K562 (cell line): Measurements from ENCODE around the gene TMEM121. TPM values are rescaled to one million over a fixed set of nuclear protein-coding genes. Genes with fewer than 3 reads are reported as not detected.

Source experiments
- ATAC-seq: fragments of 200-7000 bp; cut with Tn5 transposase; 3 replicates; pipeline ENCODE4 v1.9.1; 2020; ENCODE audit warnings: moderate library complexity
- BruUV-seq: library from RNA; stranded (reverse); fragments of 400-500 nt; replicated peaks from 2 replicates; lab custom pipeline; 2021; lab: Mats Ljungman, UMichigan
- CTCF ChIA-PET: fragments of 300-600 bp; formaldehyde crosslinking; extraction: SDS; loops from one replicate; lab custom pipeline; 2021; ENCODE audit warnings: low intra/inter-chr PET ratio; lab: Yijun Ruan, JAX
- POLR2A ChIA-PET: fragments of 300-600, 350-650 bp; sonication (Branson Sonifier 250); formaldehyde crosslinking; extraction: SDS; loops from one replicate; lab custom pipeline; 2021; ENCODE audit warnings: antibody characterized with exemption, inconsistent platforms; lab: Yijun Ruan, JAX
- DNase-seq, 4 experiments: peaks; one replicate each; pipeline versions ENCODE4 v3.0.0 to v3.0.0-alpha.2; 2011 to 2018; ENCODE audit warnings: low spot score in 3 of 4, mixed read lengths in 3 of 4; ENCODE audit errors: extremely low read depth in 1 of 4
- FAIRE-seq: peaks from 2 replicates; lab custom pipeline; 2011; peaks lifted over from hg19 to GRCh38; lab: Jason Lieb, UNC
- H2AFZ ChIP-seq: 2 replicates; pipeline ENCODE4 v1.6.0; 2011; ENCODE audit warnings: low read depth, low read length, control low read depth, inconsistent platforms
- H3K27ac ChIP-seq: fragments of 200-600 bp; 3 replicates; pipeline ENCODE4 v1.8.0; 2011; ENCODE audit warnings: low read depth, mild to moderate bottlenecking, control low read depth, inconsistent platforms, low read length, moderate library complexity, mixed read lengths; ENCODE audit errors: extremely low read depth
- H3K27me3 ChIP-seq, 2 experiments: fragments of 300-600 bp in 1 of 2; 2 replicates in 1 of 2; 3 replicates in 1 of 2; pipeline versions ENCODE4 v1.6.0 to v1.8.0; 2011; ENCODE audit warnings: inconsistent platforms in 2 of 2, low read length in 2 of 2, mild to moderate bottlenecking in 1 of 2, mixed read lengths in 1 of 2, moderate library complexity in 1 of 2; ENCODE audit not compliant: control insufficient read depth in 2 of 2, insufficient read depth in 2 of 2
- H3K36me3 ChIP-seq: fragments of 300-600 bp; 3 replicates; pipeline ENCODE4 v1.8.0; 2011; ENCODE audit warnings: mild to moderate bottlenecking, low read length, inconsistent platforms; ENCODE audit not compliant: control insufficient read depth, insufficient read depth
- H3K4me1 ChIP-seq, 2 experiments: fragments of 200-600 bp in 1 of 2; replicated peaks in 1 of 2; 2 replicates in 1 of 2; 3 replicates in 1 of 2; pipeline versions ENCODE4 v1.5.1 to v1.8.0; 2011; ENCODE audit warnings: inconsistent platforms in 2 of 2, low read length in 2 of 2, mild to moderate bottlenecking in 1 of 2, mixed read lengths in 1 of 2, moderate library complexity in 1 of 2; ENCODE audit not compliant: control insufficient read depth in 2 of 2, insufficient read depth in 2 of 2
- H3K4me2 ChIP-seq: 2 replicates; pipeline ENCODE4 v1.6.1; 2011; ENCODE audit warnings: low read length, control low read depth, inconsistent platforms, mixed read lengths; ENCODE audit not compliant: insufficient read depth
- H3K4me3 ChIP-seq: fragments of 200-600 bp; sonication (generic), shearing (Covaris generic); 2 replicates; pipeline ENCODE4 v1.5.1; 2016; ENCODE audit warnings: control low read depth, inconsistent platforms
- H3K79me2 ChIP-seq: fragments of 200-600 bp; 3 replicates; pipeline ENCODE4 v1.8.0; 2011; ENCODE audit warnings: low read length, inconsistent platforms; ENCODE audit not compliant: control insufficient read depth, insufficient read depth
- H3K9ac ChIP-seq, 2 experiments: 2 replicates each; pipeline versions ENCODE4 v1.6.0 to v1.6.1; 2011; ENCODE audit warnings: low read depth in 2 of 2, low read length in 2 of 2, control low read depth in 1 of 2, inconsistent platforms in 1 of 2, mild to moderate bottlenecking in 1 of 2, mixed read lengths in 1 of 2; ENCODE audit not compliant: insufficient read depth in 1 of 2
- H3K9me1 ChIP-seq: one replicate; pipeline ENCODE4 v1.6.0; 2011; ENCODE audit warnings: inconsistent platforms, mild to moderate bottlenecking, low read length, moderate library complexity; ENCODE audit not compliant: control insufficient read depth, insufficient read depth
- H3K9me3 ChIP-seq: replicated peaks from 2 replicates; pipeline ENCODE4 v1.5.1; 2011; ENCODE audit warnings: low read depth, low read length, inconsistent platforms; ENCODE audit not compliant: control insufficient read depth, insufficient read depth
- H4K20me1 ChIP-seq: replicated peaks from 2 replicates; pipeline ENCODE4 v1.6.1; 2011; ENCODE audit warnings: low read length, inconsistent platforms, mixed read lengths; ENCODE audit not compliant: control insufficient read depth, insufficient read depth
- SAFB2 ChIP-seq: fragments of 200-400 bp; formaldehyde crosslinking; IDR thresholded peaks from 2 replicates; pipeline ENCODE4 v1.6.1; 2018; ENCODE audit warnings: borderline replicate concordance, low read length, low read depth, moderate library complexity; ENCODE audit not compliant: severe bottlenecking
- SUPT5H ChIP-seq: fragments of 450-650 bp; IDR thresholded peaks from 2 replicates; pipeline ENCODE4 v1.6.1; 2016
- WGBS: fragments of 100-300 bp; shearing (Covaris generic); methylation state at CpG from one replicate; pipeline ENCODE4 v1.1.6; 2016; ENCODE audit warnings: low coverage, mixed read lengths; ENCODE audit not compliant: insufficient coverage; ENCODE audit errors: missing lambda C conversion rate; 5-methylcytosine and 5-hydroxymethylcytosine counted together
- in situ Hi-C: fragments of 300-500 bp; cut with MboI; formaldehyde crosslinking; loops from 4 replicates; pipeline ENCODE4 v1.15.0; 2018; ENCODE audit warnings: inconsistent platforms, mixed read lengths
- intact Hi-C: fragments of 100-400 bp; cut with micrococcal nuclease; formaldehyde crosslinking; loops from 2 replicates; pipeline ENCODE4 v1.14.2; 2022
- polyA plus RNA-seq, 8 experiments: library from polyadenylated mRNA; depleted of rRNA in 4 of 8; stranded (reverse) in 5 of 8; unstranded in 3 of 8; fragments of >200 nt; fragmentation: Nextera tagmentation in 2 of 8; fragmentation: Illumina TruSeq in 1 of 8; extraction: Ambion mirVana in 2 of 8; extraction: Trizol in 1 of 8; gene quantifications; 2 replicates each; pipeline versions ENCODE4 v1.2.1 to v1.2.3, GENCODE V29; 2011 to 2014; ENCODE audit warnings: inconsistent platforms in 1 of 8, missing spikeins in 1 of 8
- total RNA-seq, 7 experiments: library from RNA; depleted of rRNA in 6 of 7; stranded (reverse); fragments of >200 nt in 6 of 7; fragmentation: Illumina TruSeq in 2 of 7; extraction: Trizol in 2 of 7; gene quantifications; 2 replicates each; pipeline versions ENCODE4 v1.2.1 to v1.2.3, GENCODE V29; 2011 to 2021; ENCODE audit warnings: low replicate concordance in 1 of 7
- TF ChIP-seq, protein P1 (sequence below): fragments of 450-650 bp; formaldehyde crosslinking; IDR thresholded peaks from 2 replicates; pipeline ENCODE4 v1.4.0; 2022; ENCODE audit warnings: missing genetic modification characterization
- TF ChIP-seq, protein P2 (sequence below), 2 experiments: IDR thresholded peaks; 2 replicates each; pipeline ENCODE4 v1.6.1; 2011; ENCODE audit warnings: borderline replicate concordance in 1 of 2, control low read depth in 1 of 2, low read depth in 1 of 2, low read length in 1 of 2, mild to moderate bottlenecking in 1 of 2, mixed read lengths in 1 of 2, moderate library complexity in 1 of 2; ENCODE audit not compliant: insufficient read depth in 1 of 2, insufficient read length in 1 of 2, poor library complexity in 1 of 2, severe bottlenecking in 1 of 2; ENCODE audit errors: extremely low read depth in 1 of 2

Gene TMEM121
- total and polyA plus RNA-seq, 9 of the 15 experiments (the other 6 are each of a cell fraction or from before 2014, with no cell fraction given), result 0.31 to 0.36 TPM; not detected in 7

DNA sequence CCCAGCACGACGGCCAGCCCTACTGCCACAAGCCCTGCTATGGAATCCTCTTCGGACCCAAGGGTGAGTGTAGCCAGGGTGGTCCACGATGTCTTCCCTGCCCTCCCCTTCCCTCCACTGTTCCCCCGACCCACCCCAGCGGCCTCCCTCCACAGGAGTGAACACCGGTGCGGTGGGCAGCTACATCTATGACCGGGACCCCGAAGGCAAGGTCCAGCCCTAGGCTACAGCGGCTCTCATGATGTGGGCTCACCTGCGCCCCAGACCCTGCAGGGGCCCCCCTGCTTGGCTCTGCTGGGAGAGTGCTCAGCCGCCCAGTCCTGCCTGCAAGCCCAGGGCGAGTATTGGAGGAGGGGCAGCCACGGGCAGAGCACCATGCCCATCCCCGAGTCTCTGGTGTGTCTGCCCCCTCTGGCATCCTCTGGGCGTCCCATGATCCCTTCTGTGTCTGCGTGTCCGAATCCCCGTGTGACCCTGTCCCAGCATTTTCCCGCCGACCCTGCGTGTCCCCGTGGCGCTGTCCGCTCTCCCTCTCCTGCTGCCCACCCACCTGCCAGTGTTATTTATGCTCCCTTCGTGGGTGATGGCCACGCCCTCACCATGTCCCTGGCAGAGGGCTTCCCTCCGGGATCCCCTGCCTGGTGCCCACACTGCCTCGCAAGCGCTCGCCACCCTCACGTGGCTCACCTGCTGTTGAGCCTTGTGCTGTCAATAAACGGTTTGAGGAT lies 46.8 kb upstream of the TMEM121 start:
- in situ Hi-C loops (no loop called here), intact Hi-C loops (loop anchor here (10.0 kb wide), 1 partner anchor 45 kb away; the partner anchor contains the start of gene TMEM121)
- peaks cover 5 to 93% of the 10 kb centered on the region in 2 experiments for H3K4me1 ChIP-seq
- TF ChIP-seq SUPT5H, result no peak
- TF ChIP-seq, protein P1, sequence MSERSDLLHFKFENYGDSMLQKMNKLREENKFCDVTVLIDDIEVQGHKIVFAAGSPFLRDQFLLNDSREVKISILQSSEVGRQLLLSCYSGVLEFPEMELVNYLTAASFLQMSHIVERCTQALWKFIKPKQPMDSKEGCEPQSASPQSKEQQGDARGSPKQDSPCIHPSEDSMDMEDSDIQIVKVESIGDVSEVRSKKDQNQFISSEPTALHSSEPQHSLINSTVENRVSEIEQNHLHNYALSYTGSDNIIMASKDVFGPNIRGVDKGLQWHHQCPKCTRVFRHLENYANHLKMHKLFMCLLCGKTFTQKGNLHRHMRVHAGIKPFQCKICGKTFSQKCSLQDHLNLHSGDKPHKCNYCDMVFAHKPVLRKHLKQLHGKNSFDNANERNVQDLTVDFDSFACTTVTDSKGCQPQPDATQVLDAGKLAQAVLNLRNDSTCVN (CRISPR knock-in tag), result no peak
- TF ChIP-seq, protein P2, sequence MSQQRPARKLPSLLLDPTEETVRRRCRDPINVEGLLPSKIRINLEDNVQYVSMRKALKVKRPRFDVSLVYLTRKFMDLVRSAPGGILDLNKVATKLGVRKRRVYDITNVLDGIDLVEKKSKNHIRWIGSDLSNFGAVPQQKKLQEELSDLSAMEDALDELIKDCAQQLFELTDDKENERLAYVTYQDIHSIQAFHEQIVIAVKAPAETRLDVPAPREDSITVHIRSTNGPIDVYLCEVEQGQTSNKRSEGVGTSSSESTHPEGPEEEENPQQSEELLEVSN (IDR thresholded peaks at IDR 0.05; ENCODE audit: borderline replicate concordance in 1 of 2, extremely low read depth in 1 of 2, insufficient read depth in 1 of 2, insufficient read length in 1 of 2, low read depth in 1 of 2, low read length in 1 of 2, poor library complexity in 1 of 2, severe bottlenecking in 1 of 2), result no peak
- TF ChIP-seq SAFB2, result no peak
- H3K79me2 ChIP-seq, result no peaks in the 10 kb centered on the region
- no peaks in the 10 kb centered on the region for H3K9me1 ChIP-seq
- BruUV-seq, result no TSS peak
- H3K4me2 ChIP-seq, result no peak overlapping the region
- WGBS, result 13% methylated on average over 20 of the region's 34 CpGs
- no peaks in the 10 kb centered on the region for H3K9me3 ChIP-seq
- no peak for ATAC-seq
- no peak for DNase-seq
- H3K9ac ChIP-seq, result 0 out of 4 replicates have a peak overlapping the region, but pooled peaks of 1 of the 2 experiments have one; percentile 1
- no peaks in the 10 kb centered on the region for H3K36me3 ChIP-seq
- no peak for FAIRE-seq
- H3K27ac ChIP-seq, result no peak overlapping the region
- no peak overlapping the region for H3K4me3 ChIP-seq
- ChIA-PET POLR2A (interaction anchor here (1.4 kb wide), 1 partner anchor 7 kb away, joined by 8 read pairs; no protein-coding TSS in a partner anchor), CTCF (interaction anchor here (1.5 kb wide), 1 partner anchor 48 kb away, joined by 4 read pairs; no protein-coding TSS in a partner anchor)
- H3K27me3 ChIP-seq, result peaks cover 0 to 7% of the 10 kb centered on the region in 2 experiments; a peak in 1 of 5 replicates
- H4K20me1 ChIP-seq, result no peaks in the 10 kb centered on the region; the same call in 1 of the 2 replicates
- H2AFZ ChIP-seq, result no peak overlapping the region
